HG02759 (cell line): Measurements from ENCODE around the gene COX10.
"Not testable (repeated sequence)": the region's sequence is repeated elsewhere in the genome, so short reads cannot be mapped to it uniquely, and the experiment has no call there.

Experiments
- ATAC-seq: cut with Tn5 transposase; IDR thresholded peaks from one replicate; pipeline ENCODE4 v1.9.1; 2021; ENCODE audit warnings: mild to moderate bottlenecking, moderate library complexity; ENCODE audit not compliant: unreplicated experiment

The COX10 gene

DNA sequence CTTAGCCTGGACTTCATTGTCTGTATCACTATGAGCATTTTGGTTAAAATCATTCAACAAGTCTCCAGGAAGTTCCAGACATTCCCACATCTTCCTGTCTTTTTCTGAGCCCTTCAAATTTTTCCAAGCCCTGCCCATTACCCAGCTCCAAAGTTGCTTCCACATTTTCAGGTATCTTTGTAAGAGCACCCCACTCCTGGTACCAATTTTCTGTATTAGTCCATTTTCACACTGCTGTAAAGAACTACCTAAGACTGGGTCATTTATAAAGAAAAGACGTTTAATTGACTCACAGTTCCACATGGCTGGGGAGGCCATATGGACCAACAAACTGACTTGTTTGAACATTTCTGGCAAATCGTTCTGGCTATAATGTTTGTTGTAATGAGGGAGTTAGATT is 100.0 kb downstream of the COX10 start:
- no peak for ATAC-seq

DNA sequence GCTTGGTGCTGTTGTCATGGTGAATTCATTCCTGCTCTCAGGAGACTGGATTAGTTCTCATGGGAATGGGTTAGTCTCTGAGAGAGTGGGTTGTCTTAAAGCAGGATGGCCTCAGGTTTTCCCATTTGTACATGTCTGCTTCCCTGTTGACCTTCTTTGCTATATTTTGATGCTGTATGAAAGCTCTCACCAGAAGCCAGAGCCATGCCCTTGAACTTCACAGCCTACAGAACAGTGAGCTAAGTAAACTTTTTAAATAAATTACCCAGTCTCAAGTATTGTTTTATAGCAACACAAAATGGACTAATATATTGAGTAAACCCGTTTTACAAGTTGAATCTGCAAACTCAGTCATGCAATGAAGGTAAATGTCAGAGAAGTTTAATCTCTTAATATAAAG is 100.6 kb downstream of the COX10 start:
- no peak for ATAC-seq

DNA sequence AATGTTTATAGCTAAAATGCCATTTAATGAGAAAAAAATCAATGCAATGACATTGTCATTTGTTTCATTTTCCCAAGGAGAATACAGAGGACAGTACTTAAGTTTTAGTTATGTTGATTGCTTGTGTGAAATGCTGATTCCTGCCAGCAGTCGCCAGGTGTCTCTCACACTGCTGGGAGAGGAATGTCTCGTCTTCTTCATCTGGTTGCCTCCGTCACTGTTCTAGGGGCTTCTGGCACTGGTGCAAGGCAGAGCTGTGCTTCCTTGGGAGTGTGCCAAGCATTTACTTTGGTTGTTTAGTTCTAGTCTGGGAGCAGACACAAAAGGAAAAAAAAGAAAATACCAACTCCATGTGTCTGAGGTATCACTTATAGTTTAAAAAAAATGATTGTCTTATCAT is 107.7 kb downstream of the COX10 start:
- not testable (repeated sequence) for ATAC-seq

DNA sequence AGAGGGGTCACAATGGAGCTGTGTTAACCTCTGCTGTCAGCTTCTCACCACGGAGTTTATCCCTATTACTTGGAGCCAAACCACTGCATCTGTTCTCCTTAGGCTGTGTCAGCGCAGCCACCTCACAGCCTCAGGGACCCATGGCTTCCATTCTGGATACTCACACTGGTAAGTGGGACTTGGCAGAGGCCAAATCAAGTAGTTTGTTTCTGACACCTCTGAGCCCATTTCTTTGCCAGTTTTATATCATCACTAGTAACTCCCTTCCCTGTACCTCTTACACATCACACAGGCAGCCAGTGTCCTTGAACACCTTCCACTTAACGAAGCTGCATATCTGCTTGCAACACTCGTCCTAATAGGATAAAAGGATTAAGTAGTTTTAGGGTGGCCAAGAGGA is 108.5 kb downstream of the COX10 start:
- ATAC-seq, result not testable (repeated sequence)

DNA sequence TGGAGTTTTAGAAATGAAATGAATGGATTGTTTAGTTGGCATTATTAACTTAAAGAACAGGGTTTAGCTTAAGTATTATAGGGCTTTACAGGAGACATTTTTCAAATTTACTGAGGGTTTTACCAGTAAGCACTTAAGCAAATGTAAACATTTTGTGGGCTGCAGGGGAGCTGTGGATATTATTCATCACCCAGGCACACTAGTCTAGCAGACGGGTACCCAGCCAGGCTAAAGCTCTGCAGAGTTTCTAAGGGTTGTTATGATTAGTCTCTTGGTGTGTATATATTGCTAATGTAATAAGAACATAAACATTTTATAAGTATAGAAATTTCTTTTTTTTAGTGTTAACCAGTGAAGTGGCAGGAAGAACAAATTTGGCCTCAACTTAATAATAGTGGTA is 110.6 kb downstream of the COX10 start:
- not testable (repeated sequence) for ATAC-seq

DNA sequence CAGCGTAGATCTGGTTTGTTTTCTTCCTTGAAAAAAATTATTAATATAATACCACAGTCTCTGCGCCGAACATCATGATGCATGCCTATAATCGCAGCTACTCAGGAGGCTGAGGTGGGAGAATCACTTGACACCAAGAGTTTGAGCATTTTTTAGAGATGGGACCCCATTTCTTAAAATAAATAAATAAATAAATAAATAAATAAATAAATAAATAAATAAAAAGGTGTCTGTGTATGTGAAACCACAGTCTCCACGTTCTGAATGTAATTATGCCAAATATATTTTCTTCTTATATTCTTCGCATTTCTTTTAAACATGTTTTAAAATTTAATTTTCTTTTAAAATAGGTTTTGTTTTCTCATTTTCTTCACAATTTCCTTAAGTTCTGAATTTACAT is 112.8 kb downstream of the COX10 start:
- not testable (repeated sequence) for ATAC-seq

DNA sequence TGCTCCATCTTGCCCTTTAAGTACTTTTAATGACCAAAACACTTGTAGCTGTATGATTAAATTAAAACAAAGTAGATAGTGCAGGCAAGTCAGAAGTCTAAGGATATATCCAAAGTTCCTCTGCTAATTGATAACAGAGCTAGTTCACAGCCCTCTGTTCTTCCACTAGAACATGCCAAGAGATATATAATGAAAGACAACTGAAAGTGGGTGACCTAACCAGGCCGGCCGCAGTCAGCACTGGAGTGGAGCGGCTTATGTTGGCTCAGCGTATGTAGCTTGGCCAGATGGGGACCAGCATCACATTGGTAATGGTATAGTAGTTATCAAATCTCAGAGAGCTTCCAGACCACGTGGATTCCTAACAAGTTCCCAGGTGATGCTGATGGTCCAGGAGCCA is 115.2 kb downstream of the COX10 start:
- not testable (repeated sequence) for ATAC-seq

DNA sequence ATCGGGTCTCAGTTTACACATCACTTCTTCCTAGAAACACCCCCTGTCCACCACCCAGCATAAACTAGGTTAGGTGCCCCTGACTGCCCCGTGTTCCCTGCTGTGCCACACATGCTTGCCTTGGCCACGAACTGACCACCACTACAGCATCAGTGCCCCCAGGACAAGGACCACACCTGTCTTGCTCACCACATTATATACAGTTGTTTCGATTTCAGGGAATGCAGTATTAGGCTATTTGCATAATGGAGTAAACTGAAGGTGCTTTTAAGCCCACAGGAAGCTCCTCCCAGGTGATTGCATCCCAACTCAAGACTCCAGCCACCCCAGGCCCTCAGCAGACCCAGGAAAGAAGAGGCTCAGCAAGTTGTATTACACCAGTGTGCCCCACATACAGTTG is 117.1 kb downstream of the COX10 start:
- not testable (repeated sequence) for ATAC-seq

DNA sequence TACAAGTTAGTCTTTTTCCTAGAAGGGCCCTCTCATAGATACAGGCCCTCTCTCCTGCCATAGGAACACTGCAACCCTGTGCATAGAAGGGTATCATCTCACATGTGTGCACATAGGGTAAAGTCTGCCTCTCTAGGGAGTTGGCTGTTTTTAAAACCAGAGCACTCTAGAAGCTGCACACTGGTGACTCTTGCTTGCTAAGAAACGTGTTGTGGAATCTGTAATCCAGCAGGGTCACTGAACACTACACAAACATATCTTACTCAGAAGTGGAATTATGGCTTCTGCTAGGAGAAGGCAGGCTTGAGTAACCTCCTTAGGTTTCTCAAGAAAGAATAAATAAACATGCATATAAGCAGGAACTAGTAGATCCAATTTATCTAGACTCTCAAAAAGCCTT is 121.5 kb downstream of the COX10 start:
- ATAC-seq, result not testable (repeated sequence)

DNA sequence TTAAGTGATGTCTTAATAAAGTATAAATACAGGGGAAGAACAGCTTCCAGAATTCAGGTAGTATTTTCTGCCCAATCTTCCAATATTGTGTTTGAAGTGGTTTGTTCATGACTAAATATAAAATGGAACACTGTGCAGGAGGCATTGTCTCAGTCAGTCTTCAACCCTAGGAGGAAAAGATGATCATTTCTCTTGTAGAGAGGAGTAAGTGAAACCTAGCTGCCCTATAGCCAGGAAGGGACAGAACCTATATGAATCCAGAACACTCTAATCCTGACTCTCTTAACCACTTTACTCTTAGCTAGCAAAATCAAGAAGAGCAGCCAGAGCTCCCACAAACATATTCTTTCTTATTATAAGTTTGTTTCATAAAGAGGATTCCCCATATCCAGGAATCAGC is 122.2 kb downstream of the COX10 start:
- not testable (repeated sequence) for ATAC-seq

DNA sequence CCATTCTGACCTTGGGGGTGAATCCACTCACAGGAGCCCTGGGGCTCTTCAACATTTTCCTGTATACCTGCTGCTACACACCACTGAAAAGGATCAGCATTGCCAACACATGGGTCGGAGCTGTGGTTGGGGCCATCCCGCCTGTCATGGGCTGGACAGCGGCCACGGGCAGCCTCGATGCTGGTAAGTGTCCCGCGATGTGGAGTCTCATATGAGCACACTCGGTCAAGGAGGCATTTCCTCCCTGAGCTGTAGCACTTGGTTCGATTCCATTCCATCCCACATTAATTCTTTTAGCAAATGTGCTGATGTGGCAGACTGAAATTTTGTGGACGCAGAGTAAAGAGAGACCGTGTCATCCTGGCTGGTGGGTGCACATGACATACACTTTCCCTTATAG is 122.7 kb downstream of the COX10 start:
- ATAC-seq, result not testable (repeated sequence)

DNA sequence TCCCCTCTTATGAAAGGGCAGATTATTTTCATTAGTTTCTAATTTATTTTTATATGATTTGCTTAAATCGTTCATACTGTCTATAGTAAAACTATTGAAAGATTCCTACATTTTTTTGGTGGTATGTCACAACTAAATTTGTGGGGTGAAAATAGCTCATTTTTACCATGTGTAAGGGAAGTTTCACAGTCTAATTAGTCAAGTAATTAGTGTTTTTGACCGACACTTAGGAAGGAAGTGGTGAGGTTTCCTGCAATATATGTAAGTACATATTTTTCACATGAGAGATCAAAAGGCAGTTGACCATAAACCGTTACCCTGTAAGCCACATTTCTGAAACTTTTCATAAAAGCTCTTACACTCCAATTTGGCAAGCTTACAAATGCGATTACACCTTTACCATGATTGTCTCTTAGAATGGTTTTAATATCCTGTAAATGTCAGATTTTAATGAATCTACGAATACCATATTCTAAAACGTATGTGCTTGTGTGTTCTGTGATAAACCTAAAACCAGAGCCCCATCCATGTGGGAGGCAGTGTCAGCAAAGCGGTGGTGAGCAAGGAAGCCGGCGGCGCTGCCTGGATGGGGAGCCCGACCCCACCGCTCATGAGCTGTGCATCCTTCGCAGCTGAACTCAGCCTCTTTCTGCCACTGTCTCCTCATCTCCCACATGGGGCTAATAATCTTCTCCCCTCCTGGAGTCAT is 123.5 kb downstream of the COX10 start:
- peak; percentile 57 for ATAC-seq

DNA sequence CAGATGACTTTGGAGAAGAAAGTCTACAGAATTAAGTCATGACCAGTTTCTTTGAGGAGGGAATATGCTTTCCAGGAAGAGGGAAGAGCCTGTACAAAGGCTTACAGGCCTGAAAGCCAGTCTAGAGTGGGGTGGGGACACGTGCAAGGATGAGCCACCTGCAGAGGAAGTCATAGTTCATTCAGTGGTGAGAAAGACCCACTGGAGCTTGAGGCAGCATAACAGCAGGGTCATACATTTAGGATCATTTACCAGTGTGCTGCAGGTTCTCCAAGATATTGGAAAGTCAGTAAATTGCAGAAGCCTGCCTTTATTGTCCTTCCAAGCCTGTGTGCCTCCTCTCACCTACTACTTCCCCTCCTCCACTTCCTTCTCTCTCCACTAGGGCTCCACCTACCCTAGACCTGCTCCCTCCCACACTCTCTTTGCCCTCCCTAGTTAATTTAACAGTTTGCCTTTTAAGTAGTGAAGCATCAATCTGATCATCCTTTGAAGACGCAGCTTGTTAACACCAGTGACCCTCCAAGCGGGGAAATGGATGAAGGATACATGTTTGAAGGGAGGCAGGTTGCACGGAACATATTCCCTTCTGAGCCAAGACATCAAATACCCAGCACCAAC is 127.2 kb downstream of the COX10 start:
- no peak for ATAC-seq

DNA sequence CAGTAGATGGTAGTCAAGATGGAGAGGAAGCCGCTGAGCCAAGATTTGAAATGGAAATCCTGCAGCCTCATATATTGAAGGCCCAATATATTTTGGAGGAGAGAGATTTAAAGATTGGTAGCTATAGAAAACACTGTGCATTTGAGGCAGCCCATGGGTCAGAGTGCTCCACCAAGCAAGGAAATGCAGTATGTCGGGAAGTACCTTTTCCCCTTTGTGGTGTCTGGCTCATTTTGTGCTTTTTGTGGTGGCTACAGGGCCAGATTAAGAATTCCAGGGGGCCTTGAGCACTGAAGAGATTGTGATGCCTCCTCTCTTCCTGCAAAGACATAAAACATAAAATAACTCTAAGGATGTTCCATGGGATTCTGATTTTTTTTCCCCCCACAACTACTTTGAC is 127.8 kb downstream of the COX10 start:
- ATAC-seq, result no peak

DNA sequence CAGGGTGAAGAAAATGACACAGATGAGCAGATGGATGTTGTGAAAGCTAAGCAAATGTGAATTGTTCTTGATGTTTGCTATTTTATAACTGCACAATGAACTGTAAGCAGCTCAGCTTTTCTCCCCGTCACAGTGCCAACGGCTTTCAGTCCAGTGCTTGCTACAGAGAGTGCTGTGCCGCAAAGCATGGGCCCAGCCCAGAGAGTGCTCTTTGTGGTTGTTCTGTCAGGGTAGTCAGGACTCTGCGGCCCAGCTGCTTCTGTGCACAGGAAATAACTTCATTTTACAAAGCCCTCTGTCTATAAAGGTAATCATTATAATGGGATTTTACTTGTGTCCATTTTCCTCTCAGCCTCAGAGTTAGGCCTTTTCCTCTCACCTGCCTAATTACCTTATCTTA is 128.3 kb downstream of the COX10 start:
- no peak for ATAC-seq

DNA sequence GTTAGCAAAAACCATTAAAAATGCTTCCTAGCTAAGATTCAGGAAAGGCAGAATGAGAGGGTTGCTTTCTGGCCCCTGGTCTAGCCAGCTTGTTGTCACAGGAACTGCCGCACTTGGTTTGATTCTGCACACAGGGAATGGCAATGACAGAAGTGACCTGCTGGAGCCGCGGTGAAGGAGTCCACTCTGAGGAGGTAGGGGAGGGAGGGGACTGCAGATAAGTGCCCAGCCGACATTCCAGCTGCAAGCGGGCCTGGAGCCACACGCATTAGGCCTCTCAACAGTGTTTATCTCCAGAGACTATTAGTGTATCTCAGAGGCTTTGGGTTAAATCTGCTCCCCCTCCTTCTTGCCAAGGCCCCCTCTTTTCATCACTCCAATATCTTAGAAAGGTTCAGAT is 128.7 kb downstream of the COX10 start:
- ATAC-seq, result no peak

DNA sequence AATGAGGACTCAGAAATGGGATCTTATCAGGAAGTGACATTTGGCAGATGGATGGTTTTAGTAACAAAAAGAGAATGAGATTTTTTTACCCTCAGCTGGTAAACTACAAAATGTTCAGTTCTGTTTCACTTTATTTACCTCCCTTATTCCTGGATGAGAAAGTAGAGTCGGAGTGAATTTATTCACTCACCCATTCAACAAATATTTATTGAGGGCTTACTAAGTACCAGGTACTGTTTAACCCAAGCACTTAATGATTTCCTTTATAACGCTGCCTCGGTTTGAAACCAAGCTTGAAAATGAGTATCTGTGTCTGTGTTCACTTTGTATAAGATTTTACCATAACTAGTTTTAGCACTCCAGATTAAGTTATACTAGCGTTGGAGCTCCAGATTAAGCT is 129.3 kb downstream of the COX10 start:
- ATAC-seq, result no peak

DNA sequence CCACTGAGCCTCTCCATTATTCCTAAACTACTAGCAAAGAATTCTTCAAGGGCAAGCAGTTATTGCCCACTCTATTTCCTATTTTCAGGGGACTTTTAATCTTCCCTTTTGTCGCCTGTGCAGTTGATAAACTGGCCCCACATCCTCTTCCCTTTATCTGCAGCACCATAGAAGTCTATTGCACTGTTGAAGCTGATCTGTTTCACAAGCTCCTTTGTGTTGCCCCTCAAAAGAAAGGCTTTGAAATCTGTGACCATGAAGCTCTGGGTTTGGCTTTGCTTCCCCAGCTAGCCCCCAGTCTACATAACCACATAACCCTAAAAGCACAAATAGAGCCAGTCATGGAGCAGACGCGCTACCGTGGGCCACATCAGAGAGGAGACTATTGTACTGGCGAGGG is 130.3 kb downstream of the COX10 start:
- ATAC-seq, result no peak

DNA sequence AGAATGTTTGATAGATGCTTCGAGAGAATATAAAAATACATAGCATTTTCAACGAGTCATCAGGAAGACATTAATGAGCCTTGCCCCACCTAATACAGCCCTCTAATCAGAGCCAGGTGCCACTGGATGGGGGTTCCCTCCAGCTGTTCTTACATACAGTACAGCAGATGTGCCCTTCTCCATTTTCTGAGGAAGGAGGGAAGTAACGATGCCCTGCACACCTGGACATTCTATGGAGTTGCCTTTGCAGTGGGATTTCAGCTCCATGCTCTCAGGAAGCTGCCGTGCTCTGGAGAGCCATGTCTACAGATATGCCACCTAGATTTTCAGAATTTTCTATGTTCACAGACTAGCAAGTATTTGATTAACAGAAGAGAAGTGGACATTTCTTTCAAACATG is 131.1 kb downstream of the COX10 start:
- no peak for ATAC-seq

DNA sequence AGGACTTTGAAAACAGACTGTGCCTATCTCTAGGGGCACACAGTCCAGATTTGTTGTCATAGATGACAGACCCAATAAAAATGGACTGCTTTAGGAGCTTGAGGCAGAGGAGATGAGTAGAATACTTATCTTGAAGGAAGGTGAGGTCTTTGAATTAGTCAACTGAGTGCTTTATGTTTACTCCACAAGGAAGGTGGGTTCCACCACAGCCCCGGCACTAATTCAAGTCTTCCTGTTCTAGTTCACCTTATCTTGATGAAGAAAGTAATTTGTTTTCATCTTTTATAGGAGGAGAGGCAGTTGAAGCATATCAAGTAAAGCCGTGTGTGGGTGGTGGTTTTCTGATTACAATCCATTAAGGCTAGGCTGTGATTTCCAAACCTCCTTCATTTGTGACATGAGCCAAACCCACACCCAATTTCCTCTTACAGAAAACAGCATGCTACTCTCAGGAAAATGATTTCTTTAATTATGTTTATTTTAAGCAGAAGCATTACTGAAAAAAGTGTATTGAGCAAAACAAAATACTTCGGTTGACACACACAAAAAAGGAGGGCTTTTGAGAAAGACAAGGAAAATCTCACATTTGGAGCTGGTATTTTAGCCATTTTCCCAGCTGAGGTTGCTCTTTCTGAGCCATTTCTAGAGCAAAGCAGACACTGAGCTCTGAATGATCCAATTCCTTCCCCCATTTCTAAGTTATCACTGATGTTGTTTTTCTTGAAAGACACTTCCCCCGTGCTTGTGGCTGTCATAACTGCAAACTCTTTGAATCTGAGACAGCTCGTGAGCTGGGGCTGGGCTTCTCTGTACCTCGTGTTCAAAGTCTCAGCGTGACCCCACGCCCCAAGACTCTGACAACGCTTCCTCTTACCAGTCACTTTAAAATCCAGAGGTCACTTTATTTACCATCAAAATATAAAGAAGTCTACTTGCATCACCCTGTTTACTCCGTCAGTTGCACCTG is 132.0 kb downstream of the COX10 start:
- ATAC-seq, result no peak

DNA sequence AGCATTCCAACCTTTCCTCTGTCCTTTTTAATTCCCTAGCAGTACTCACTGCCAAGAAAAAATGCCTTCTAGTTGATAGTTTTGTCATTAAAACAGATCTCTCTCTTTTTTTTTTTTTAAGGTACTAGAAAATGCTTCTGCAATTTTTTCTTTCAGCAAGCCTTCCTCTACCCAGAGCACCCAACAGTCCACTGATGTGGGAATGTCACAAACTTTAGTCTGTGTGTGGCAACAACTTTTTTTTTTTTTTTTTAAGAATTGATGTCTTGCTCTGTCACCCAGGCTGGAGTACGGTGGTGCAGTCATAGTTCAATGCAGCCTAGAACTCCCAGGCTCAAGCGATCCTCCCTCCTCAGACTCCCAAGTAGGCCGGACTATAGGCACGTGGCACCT is 132.7 kb downstream of the COX10 start:
- ATAC-seq, result no peak
